HAP-1 (cell line): ENCODE data around the gene DMRTC2.
A peak's percentile ranks its signal among the peaks of the same experiment; 100 is the strongest.

ENCODE experiments used
- DNase-seq, 2 experiments: peaks; one replicate each; pipeline ENCODE4 v3.0.0-alpha.2; 2016 to 2020; ENCODE audit warnings: low spot score in 2 of 2
- H3K27me3 ChIP-seq: fragments of 250-450 bp; sonication (Bioruptor Pico); 2 replicates; pipeline ENCODE4 v1.5.1; 2020; ENCODE audit warnings: low read depth, mild to moderate bottlenecking, moderate library complexity
- H3K36me3 ChIP-seq: fragments of 250-450 bp; sonication (Bioruptor Pico); replicated peaks from 2 replicates; pipeline ENCODE4 v1.5.1; 2020; ENCODE audit warnings: mild to moderate bottlenecking
- H3K4me1 ChIP-seq: fragments of 250-450 bp; sonication (Bioruptor Pico); 2 replicates; pipeline ENCODE4 v1.5.1; 2020; ENCODE audit warnings: mild to moderate bottlenecking
- H3K4me3 ChIP-seq: fragments of 250-450 bp; sonication (Bioruptor Pico); 2 replicates; pipeline ENCODE4 v1.5.1; 2020; ENCODE audit warnings: mild to moderate bottlenecking, moderate library complexity
- H3K9me3 ChIP-seq: fragments of 250-450 bp; sonication (Bioruptor Pico); 2 replicates; pipeline ENCODE4 v1.5.1; 2020; ENCODE audit warnings: mild to moderate bottlenecking, moderate library complexity
- in situ Hi-C: fragments of 300-500 bp; cut with MboI; formaldehyde crosslinking; loops from 3 replicates; pipeline ENCODE4 v1.14.3; 2020; ENCODE audit warnings: low sequenced_read_pairs, inconsistent platforms, mixed read lengths

DMRTC2 gene

DNA sequence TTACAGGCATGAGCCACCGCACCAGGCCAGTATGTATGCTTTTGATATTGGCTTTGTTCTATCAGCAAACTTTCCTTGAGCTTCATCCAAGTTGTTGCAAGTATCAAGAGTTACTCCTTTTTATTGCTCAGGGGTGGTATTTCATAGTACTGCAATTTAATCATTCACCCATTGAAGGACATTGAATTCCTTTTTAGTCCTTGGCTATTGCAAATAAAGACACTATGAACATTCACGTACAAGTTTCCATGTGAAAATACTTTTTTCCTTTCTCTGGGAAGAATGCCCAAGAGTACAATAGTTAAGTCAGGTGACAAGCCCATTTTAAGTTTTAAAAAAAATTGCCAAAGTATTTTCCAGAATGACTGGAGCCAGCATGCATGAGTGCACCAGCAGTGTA is 28.1 kb upstream of the DMRTC2 start:
- H3K27me3 ChIP-seq = peaks cover 13% of the 10 kb centered on the region
- H3K9me3 ChIP-seq = no peaks in the 10 kb centered on the region
- H3K4me3 ChIP-seq = no peak overlapping the region
- in situ Hi-C loops = no loop called here
- no peaks in the 10 kb centered on the region for H3K4me1 ChIP-seq
- no peaks in the 10 kb centered on the region for H3K36me3 ChIP-seq
- DNase-seq = no peak

DNA sequence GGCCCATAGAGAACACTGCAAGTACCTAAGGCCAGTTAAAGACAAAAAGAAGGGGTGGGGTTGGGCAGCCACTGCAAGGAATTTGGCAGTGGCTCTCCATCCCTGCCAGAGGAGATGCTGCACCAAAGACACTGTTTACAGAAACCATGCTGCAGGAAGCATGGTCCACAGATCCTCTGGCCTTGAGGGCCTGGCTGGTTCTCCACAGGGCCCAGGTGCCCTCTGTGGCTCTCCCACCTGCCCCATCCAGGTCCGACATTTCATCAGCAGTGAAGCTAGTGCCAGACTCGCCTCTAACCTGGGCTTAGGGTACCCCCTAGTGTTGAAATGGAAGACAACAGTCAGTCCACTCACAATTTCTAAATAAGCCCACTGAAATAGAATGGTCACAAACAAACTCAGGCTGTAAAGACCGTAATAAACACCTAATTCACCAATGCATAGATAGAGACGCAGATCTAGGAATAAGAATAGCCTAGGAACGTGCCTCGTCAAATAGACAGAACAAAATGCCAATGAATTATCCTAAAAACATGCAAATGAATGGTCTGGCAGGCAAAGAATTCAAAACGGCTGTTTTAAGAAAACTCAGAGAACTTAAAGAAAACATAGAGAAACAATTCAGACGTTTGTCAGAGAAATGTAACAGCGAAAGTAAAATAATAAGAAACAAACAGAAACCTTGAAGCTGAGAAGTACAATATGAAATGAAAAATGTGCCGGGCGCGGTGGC is 23.7 kb upstream of the DMRTC2 start:
- DNase-seq = peak; percentile 18 to 60
- peaks cover 24% of the 10 kb centered on the region for H3K27me3 ChIP-seq
- H3K4me1 ChIP-seq = no peaks in the 10 kb centered on the region
- no peaks in the 10 kb centered on the region for H3K9me3 ChIP-seq
- no peak overlapping the region for H3K4me3 ChIP-seq
- H3K36me3 ChIP-seq = no peaks in the 10 kb centered on the region
- in situ Hi-C loops = no loop called here

DNA sequence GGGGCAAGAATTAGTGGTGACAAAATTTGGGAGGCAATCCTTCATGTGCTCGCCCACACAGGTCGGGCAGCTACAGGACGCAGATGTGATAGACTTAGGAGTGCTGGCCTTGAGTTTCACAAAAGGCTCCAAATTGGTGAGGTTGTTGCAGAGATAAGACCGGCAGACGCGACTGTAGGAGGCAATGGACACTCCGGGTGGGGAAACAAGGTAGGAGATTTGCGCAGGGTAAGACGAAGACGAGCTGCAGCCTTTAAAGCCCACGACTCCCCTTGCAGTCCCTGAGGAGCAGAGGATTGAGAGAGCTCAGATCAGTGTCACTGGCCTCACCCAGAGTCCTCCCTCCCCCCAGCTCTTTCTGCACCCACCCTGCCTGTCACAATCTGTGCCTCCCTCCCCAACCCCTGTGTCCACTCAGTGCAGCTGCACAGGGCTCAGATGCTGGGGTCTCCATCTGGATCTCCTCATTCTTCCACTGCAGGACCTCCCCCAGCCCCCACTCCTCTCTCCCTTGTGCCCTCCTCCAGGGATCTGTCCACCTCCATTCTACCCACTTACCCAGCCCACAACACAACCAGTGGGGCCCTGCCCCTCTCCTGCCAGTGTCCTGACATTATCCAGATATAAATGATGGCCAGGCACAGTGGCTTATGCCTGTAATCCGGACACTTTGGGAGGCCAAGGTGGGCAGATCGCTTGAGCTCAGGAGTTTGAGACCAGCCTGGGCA is 6.7 kb upstream of the DMRTC2 start:
- in situ Hi-C loops = no loop called here
- H3K27me3 ChIP-seq = peaks cover 22% of the 10 kb centered on the region

GRCh38 chr19:41839211-41839610 is 5.6 kb upstream of the DMRTC2 start:
- Histone ChIP-seq H3K9me3 (no peaks in the 10 kb centered on the region), H3K4me1 (no peaks in the 10 kb centered on the region), H3K36me3 (no peaks in the 10 kb centered on the region), H3K27me3 (peaks cover 21% of the 10 kb centered on the region), H3K4me3 (no peak overlapping the region)
- in situ Hi-C loops = no loop called here
- DNase-seq = no peak

More for the DNA sequence above, 6.7 kb upstream of the DMRTC2 start:
- Histone ChIP-seq H3K36me3 (no peaks in the 10 kb centered on the region), H3K4me1 (no peaks in the 10 kb centered on the region), H3K9me3 (no peaks in the 10 kb centered on the region), H3K4me3 (no peak overlapping the region)
- DNase-seq = no peak

DNA sequence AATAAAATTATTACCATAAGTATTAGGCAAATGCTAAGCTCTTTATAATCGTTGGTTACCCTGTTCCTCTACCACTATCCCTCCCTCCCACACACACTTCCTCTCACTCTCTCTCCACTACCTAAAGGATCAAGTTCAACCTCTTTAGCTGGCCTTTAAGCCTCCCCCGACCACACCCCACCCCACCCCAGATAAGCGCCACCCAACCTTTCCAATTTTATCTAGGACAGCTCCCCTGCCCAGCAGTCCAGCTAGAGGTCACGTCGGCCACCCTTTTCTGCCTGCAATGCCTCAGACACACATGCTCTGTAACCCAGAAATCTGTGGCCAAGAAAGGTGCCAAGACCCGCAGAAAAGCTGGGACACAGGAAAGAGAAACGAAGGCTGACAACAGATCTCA is 1.5 kb upstream of the DMRTC2 start:
- no peaks in the 10 kb centered on the region for H3K9me3 ChIP-seq
- H3K4me3 ChIP-seq = no peak overlapping the region
- in situ Hi-C loops = no loop called here
- DNase-seq = no peak
- no peaks in the 10 kb centered on the region for H3K36me3 ChIP-seq
- no peaks in the 10 kb centered on the region for H3K4me1 ChIP-seq
- H3K27me3 ChIP-seq = peaks cover 16% of the 10 kb centered on the region

DNA sequence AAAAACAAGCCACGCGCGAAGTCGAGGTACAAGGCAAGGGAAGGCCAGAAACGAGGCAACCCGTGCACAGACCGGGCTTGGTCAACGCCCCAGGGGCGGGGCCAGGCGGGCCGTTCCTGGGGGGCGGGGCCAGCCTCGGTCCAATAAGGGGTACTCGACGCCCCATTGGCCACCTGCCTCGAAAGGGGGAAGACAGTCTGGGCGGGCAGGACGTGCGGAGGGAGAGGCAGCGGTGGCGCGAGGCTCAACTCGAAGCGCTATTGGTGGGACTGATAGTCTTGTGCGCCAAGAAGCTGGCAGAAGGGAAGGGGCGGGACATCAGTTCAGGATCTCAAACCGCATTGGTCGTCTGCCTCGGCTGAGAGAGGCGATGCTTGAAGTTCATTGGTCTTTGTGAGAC is 241 bp upstream of the DMRTC2 start, which contains the start of gene LYPD4:
LYPD4 (minus strand) TSS at position 83 of the 400 bp plus-strand sequence. CDS start 5,398 bp downstream, outside the sequence.
- DNase-seq = no peak
- Histone ChIP-seq H3K4me3 (no peak within 1 kb of the TSS), H3K9me3 (no peaks in the 10 kb centered on the region), H3K4me1 (no peaks in the 10 kb centered on the region), H3K36me3 (no peaks in the 10 kb centered on the region), H3K27me3 (peaks cover 15% of the 10 kb centered on the region)
- in situ Hi-C loops = no loop called here

GRCh38 chr19:41845051-41845590 is 279 bp downstream of the DMRTC2 start:
- Histone ChIP-seq H3K36me3 (no peaks in the 10 kb centered on the region), H3K27me3 (peaks cover 13% of the 10 kb centered on the region), H3K9me3 (no peaks in the 10 kb centered on the region), H3K4me1 (no peaks in the 10 kb centered on the region), H3K4me3 (no peak overlapping the region)
- in situ Hi-C loops = no loop called here
- DNase-seq = no peak

DNA sequence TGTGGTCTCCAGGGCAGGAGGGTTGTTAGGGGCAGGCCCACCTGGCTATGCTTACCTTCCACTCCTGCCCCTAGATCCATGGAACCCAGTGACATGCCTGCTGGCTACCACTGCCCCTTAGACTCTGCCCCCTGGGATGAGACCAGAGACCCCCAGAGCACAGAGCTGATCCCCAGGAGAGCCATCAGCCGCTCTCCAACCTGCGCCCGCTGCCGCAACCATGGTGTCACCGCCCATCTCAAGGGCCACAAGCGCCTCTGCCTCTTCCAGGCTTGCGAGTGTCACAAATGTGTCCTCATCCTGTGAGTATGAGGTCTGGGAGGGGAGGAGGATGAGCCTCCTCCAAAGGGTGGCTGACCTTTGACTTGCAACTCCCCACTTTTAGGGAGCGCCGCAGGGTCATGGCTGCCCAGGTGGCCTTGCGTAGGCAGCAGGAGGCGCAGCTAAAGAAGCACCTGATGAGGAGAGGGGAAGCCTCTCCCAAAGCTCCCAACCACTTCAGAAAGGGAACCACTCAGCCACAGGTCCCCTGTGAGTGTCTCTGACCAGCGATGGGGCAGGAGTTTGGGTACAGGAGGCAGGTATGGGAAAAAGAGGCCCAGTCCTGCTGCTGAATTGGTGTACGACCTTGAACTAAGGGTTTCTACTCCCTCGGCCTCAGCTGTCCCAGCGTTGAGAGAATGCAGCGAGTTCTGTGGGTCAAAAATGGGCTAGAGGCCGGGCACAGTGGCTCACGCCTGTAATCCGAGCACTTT is 2.7 kb downstream of the DMRTC2 start:
- no peaks in the 10 kb centered on the region for H3K9me3 ChIP-seq
- H3K4me1 ChIP-seq = no peaks in the 10 kb centered on the region
- H3K27me3 ChIP-seq = peaks cover 18% of the 10 kb centered on the region
- no peak for DNase-seq
- in situ Hi-C loops = no loop called here
- H3K4me3 ChIP-seq = no peak overlapping the region
- no peaks in the 10 kb centered on the region for H3K36me3 ChIP-seq

DNA sequence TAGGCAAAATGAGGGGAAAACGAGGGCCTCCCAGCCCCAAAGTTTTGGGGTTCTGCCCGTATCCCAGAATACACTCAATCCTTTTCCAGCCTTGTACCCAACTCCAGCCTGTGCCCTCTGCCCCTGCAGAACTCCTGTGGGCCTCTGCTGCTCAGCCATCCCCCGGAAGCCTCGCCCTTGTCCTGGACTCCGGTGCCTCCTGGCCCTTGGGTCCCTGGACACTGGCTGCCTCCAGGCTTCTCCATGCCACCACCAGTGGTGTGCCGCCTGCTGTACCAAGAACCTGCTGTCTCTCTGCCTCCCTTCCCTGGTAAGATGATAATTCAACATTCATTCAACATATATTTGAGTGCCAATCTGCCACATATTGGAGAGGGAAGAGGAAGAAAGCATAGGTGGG is 3.8 kb downstream of the DMRTC2 start:
- no peaks in the 10 kb centered on the region for H3K9me3 ChIP-seq
- H3K4me3 ChIP-seq = no peak overlapping the region
- H3K36me3 ChIP-seq = no peaks in the 10 kb centered on the region
- in situ Hi-C loops = no loop called here
- H3K4me1 ChIP-seq = no peaks in the 10 kb centered on the region
- DNase-seq = no peak
- peaks cover 29% of the 10 kb centered on the region for H3K27me3 ChIP-seq

GRCh38 chr19:41849067-41849466 is 4.2 kb downstream of the DMRTC2 start:
- no peak for DNase-seq
- Histone ChIP-seq H3K27me3 (peaks cover 32% of the 10 kb centered on the region), H3K9me3 (no peaks in the 10 kb centered on the region), H3K36me3 (no peaks in the 10 kb centered on the region), H3K4me3 (no peak overlapping the region), H3K4me1 (no peaks in the 10 kb centered on the region)
- in situ Hi-C loops = no loop called here

DNA sequence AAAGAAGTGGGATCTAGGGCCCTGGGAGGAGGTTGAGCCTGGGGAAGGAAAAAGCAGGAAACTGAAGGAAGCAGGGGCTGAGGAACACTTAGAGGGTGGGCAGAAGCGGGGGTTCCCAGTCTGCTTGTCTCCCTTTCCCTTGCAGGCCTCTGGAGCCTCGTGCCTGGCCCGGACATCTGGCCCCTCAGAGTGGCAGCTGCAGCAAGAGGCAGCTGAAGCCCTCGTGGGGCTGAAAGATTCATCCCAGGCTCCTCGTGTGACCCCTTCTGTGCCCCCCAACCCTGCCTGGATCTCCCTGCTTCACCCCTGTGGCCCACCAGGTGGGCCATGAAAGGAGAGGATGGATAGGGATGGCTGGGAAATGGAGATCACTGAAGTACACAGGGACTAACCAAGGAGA is 5.5 kb downstream of the DMRTC2 start:
- peaks cover 39% of the 10 kb centered on the region for H3K27me3 ChIP-seq
- in situ Hi-C loops = no loop called here
- H3K9me3 ChIP-seq = no peaks in the 10 kb centered on the region
- no peaks in the 10 kb centered on the region for H3K4me1 ChIP-seq
- no peak overlapping the region for H3K4me3 ChIP-seq
- no peak for DNase-seq
- no peaks in the 10 kb centered on the region for H3K36me3 ChIP-seq

DNA sequence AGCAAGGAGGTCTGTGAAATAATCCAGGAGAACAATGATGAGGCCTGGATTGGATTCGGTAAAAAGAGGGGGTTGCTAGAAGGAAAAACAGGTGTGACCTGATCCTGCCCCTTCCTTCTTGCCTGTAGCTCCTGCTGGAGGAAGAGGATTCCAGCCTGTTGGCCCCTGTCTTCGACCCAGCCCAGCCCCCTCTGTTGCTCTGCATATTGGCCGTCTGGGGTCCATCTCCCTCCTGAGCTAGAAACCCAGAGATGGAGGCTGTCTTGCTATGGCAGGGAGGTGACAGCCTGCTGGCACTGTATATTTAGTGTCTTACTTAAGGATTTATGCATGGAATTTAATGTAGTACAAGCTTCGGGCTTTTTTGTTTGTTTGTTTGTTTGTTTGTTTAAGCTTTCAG is 6.6 kb downstream of the DMRTC2 start:
- H3K27me3 ChIP-seq = peaks cover 41% of the 10 kb centered on the region
- DNase-seq = no peak
- H3K36me3 ChIP-seq = no peaks in the 10 kb centered on the region
- in situ Hi-C loops = no loop called here
- no peaks in the 10 kb centered on the region for H3K9me3 ChIP-seq
- H3K4me3 ChIP-seq = no peak overlapping the region
- H3K4me1 ChIP-seq = no peaks in the 10 kb centered on the region

DNA sequence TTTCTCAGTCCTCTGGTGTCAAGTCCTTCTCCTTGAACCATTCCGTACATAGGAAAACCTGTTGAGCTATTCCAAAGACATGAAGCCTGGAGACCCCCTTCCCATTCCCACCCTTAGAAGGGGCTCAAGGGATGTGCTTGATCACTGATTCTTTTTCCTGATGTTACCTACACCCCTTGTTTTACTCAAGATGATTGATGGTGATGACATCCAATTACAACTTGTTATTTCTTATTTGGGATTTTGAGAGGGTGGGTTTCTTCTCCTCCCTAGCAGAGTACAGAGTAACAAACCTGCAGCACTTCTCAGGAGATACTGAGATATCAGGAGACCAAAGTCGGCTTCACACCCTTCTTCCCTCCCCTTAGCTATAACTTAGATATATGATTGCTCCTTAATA is 8.5 kb downstream of the DMRTC2 start:
- Histone ChIP-seq H3K9me3 (no peaks in the 10 kb centered on the region), H3K4me3 (no peak overlapping the region), H3K4me1 (no peaks in the 10 kb centered on the region), H3K36me3 (no peaks in the 10 kb centered on the region), H3K27me3 (peaks cover 45% of the 10 kb centered on the region)
- no peak for DNase-seq
- in situ Hi-C loops = no loop called here

- Histone ChIP-seq H3K4me1 (no peaks in the 10 kb centered on the region), H3K9me3 (no peaks in the 10 kb centered on the region), H3K36me3 (no peaks in the 10 kb centered on the region), H3K4me3 (no peak overlapping the region), H3K27me3 (peaks cover 45% of the 10 kb centered on the region)
- no peak for DNase-seq
- in situ Hi-C loops = no loop called here
Observed at GRCh38 chr19:41853768-41854167, 8.9 kb downstream of the DMRTC2 start.
